HepG2 (cell line): ENCODE data around the gene MAGEB2. TPM values are rescaled to one million over a fixed set of nuclear protein-coding genes. Genes with fewer than 3 reads are reported as not detected.

ENCODE experiments used
- ATAC-seq: fragments of 200-7000 bp; cut with Tn5 transposase; 3 replicates; pipeline ENCODE4 v1.9.1; 2020; ENCODE audit warnings: mild to moderate bottlenecking, moderate library complexity
- BruUV-seq: library from RNA; stranded (reverse); fragments of 400-500 nt; replicated peaks from 2 replicates; lab custom pipeline; 2021; lab: Mats Ljungman, UMichigan
- CTCF ChIA-PET: fragments of 300-600 bp; formaldehyde crosslinking; extraction: SDS; loops from one replicate; lab custom pipeline; 2021; ENCODE audit warnings: low total read pairs, inconsistent platforms, low intra/inter-chr PET ratio; lab: Yijun Ruan, JAX
- POLR2A ChIA-PET: fragments of 350-600 bp; sonication (Branson Sonifier 250); formaldehyde crosslinking; loops from one replicate; lab custom pipeline; 2020; ENCODE audit warnings: antibody characterized with exemption, inconsistent platforms; lab: Yijun Ruan, JAX
- DNase-seq: peaks from one replicate; pipeline ENCODE4 v3.0.0-alpha.2; 2015; ENCODE audit warnings: low spot score
- FAIRE-seq: peaks from 3 replicates; lab custom pipeline; 2011; peaks lifted over from hg19 to GRCh38; lab: Jason Lieb, UNC
- H2AFZ ChIP-seq: one replicate; pipeline ENCODE4 v1.6.1; 2011; ENCODE audit warnings: low read length, inconsistent platforms
- H3K27ac ChIP-seq: fragments of 300-600 bp; 3 replicates; pipeline ENCODE4 v1.8.0; 2011; ENCODE audit warnings: mixed run types, mild to moderate bottlenecking, mixed read lengths, low read length, inconsistent platforms; ENCODE audit not compliant: insufficient read depth; ENCODE audit errors: extremely low read length
- H3K27me3 ChIP-seq, 2 experiments: fragments of 200-600 bp in 1 of 2; 2 replicates in 1 of 2; 3 replicates in 1 of 2; pipeline versions ENCODE4 v1.6.0 to v1.8.0; 2011; ENCODE audit warnings: low read length in 2 of 2, mild to moderate bottlenecking in 2 of 2, moderate library complexity in 2 of 2, inconsistent platforms in 1 of 2; ENCODE audit not compliant: insufficient read depth in 2 of 2, control insufficient read depth in 1 of 2
- H3K36me3 ChIP-seq, 2 experiments: fragments of 200-600 bp in 1 of 2; replicated peaks in 1 of 2; 2 replicates in 1 of 2; 3 replicates in 1 of 2; pipeline versions ENCODE4 v1.5.1 to v1.8.0; 2011; ENCODE audit warnings: low read length in 2 of 2, inconsistent platforms in 1 of 2; ENCODE audit not compliant: insufficient read depth in 2 of 2, control insufficient read depth in 1 of 2
- H3K4me1 ChIP-seq: 2 replicates; pipeline ENCODE4 v1.5.1; 2012; ENCODE audit warnings: low read length, inconsistent platforms; ENCODE audit not compliant: insufficient read depth
- H3K4me2 ChIP-seq: 2 replicates; pipeline ENCODE4 v1.6.0; 2011; ENCODE audit warnings: low read depth, low read length, inconsistent platforms
- H3K4me3 ChIP-seq, 3 experiments: fragments of 200-600 bp in 1 of 3; sonication (generic), shearing (Covaris generic) in 1 of 3; replicated peaks in 1 of 3; 2 replicates each; pipeline ENCODE4 v1.5.1; 2011 to 2016; ENCODE audit warnings: low read length in 3 of 3, inconsistent platforms in 2 of 3, low read depth in 2 of 3, mild to moderate bottlenecking in 2 of 3, control low read depth in 1 of 3, mixed read lengths in 1 of 3; ENCODE audit not compliant: insufficient read depth in 1 of 3
- H3K79me2 ChIP-seq: one replicate; pipeline ENCODE4 v1.6.1; 2011; ENCODE audit warnings: low read length, inconsistent platforms; ENCODE audit not compliant: insufficient read depth
- H3K9ac ChIP-seq: 2 replicates; pipeline ENCODE4 v1.6.0; 2011; ENCODE audit warnings: mild to moderate bottlenecking, low read depth, low read length, inconsistent platforms; ENCODE audit not compliant: insufficient read depth
- H3K9me3 ChIP-seq: 2 replicates; pipeline ENCODE4 v1.5.1; 2012; ENCODE audit warnings: mild to moderate bottlenecking, low read length
- H4K20me1 ChIP-seq: 2 replicates; pipeline ENCODE4 v1.6.0; 2011; ENCODE audit warnings: inconsistent platforms, mild to moderate bottlenecking, low read length, moderate library complexity; ENCODE audit not compliant: insufficient read depth
- DBP ChIP-seq: sonication (generic); formaldehyde crosslinking; IDR thresholded peaks from 2 replicates; pipeline ENCODE4 v1.4.0; 2020; ENCODE audit warnings: missing genetic modification reagents; ENCODE audit errors: not compliant biosample characterization
- GATAD1 ChIP-seq: IDR thresholded peaks from 2 replicates; pipeline ENCODE4 v1.6.1; 2016; ENCODE audit warnings: missing genetic modification reagents, missing compliant biosample characterization
- HMGXB4 ChIP-seq, 2 experiments: sonication (generic) in 1 of 2; formaldehyde crosslinking in 1 of 2; IDR thresholded peaks; 2 replicates each; pipeline versions ENCODE4 v1.4.0 to v1.6.1; 2018 to 2020; ENCODE audit warnings: missing genetic modification reagents in 2 of 2, borderline replicate concordance in 1 of 2, low read depth in 1 of 2, mild to moderate bottlenecking in 1 of 2, missing biosample characterization in 1 of 2
- JUND ChIP-seq: sonication (generic); formaldehyde crosslinking; IDR thresholded peaks from 2 replicates; pipeline ENCODE4 v1.8.0; 2022; ENCODE audit warnings: mild to moderate bottlenecking, missing genetic modification reagents
- ZBTB33 ChIP-seq: sonication (generic); formaldehyde crosslinking; IDR thresholded peaks from 2 replicates; pipeline ENCODE4 v1.4.0; 2020; ENCODE audit warnings: missing genetic modification reagents
- ZBTB4 ChIP-seq: sonication (generic); formaldehyde crosslinking; IDR thresholded peaks from 2 replicates; pipeline ENCODE4 v1.4.0; 2020; ENCODE audit warnings: missing genetic modification reagents, mild to moderate bottlenecking, borderline replicate concordance
- ZNF121 ChIP-seq: sonication (generic); formaldehyde crosslinking; IDR thresholded peaks from 2 replicates; pipeline ENCODE4 v1.5.0; 2020; ENCODE audit warnings: mild to moderate bottlenecking, missing genetic modification reagents
- ZNF136 ChIP-seq: sonication (generic); formaldehyde crosslinking; IDR thresholded peaks from 2 replicates; pipeline ENCODE4 v1.8.1; 2022; ENCODE audit warnings: low read depth, mild to moderate bottlenecking, moderate library complexity, missing genetic modification reagents
- ZNF180 ChIP-seq: sonication (generic); formaldehyde crosslinking; IDR thresholded peaks from 2 replicates; pipeline ENCODE4 v1.4.0; 2020; ENCODE audit warnings: low read depth, missing genetic modification reagents, borderline replicate concordance
- ZNF225 ChIP-seq: sonication (generic); formaldehyde crosslinking; IDR thresholded peaks from 2 replicates; pipeline ENCODE4 v1.4.0; 2020; ENCODE audit warnings: mild to moderate bottlenecking, missing genetic modification reagents
- ZNF256 ChIP-seq: sonication (generic); formaldehyde crosslinking; conservative IDR thresholded peaks from 2 replicates; pipeline ENCODE4 v1.4.0; 2020; ENCODE audit warnings: missing genetic modification reagents
- ZNF282 ChIP-seq: fragments of 450-650 bp; IDR thresholded peaks from 2 replicates; pipeline ENCODE4 v1.6.1; 2018; ENCODE audit not compliant: partially characterized antibody
- ZNF431 ChIP-seq: sonication (generic); formaldehyde crosslinking; IDR thresholded peaks from 2 replicates; pipeline ENCODE4 v1.9.0; 2022; ENCODE audit warnings: missing genetic modification reagents, low read depth, mild to moderate bottlenecking, borderline replicate concordance
- ZNF552 ChIP-seq: sonication (generic); formaldehyde crosslinking; IDR thresholded peaks from 2 replicates; pipeline ENCODE4 v1.9.0; 2022; ENCODE audit warnings: missing genetic modification reagents, mild to moderate bottlenecking, borderline replicate concordance
- WGBS: methylation state at CpG from one replicate; pipeline ENCODE4 v1.1.6; 2017; ENCODE audit warnings: low lambda C conversion rate; 5-methylcytosine and 5-hydroxymethylcytosine counted together
- in situ Hi-C: cut with HindIII; loops from 2 replicates; pipeline ENCODE4 v1.10.0; 2017; ENCODE audit warnings: low pct_unique_long_range_greater_than_20kb; ENCODE audit not compliant: extremely low pct_ligation_motif_present
- intact Hi-C: fragments of 100-400 bp; cut with micrococcal nuclease; formaldehyde crosslinking; loops from one replicate; pipeline ENCODE4 v1.10.0; 2022; ENCODE audit not compliant: unreplicated experiment
- polyA plus RNA-seq, 8 experiments: library from polyadenylated mRNA; depleted of rRNA in 3 of 8; stranded (reverse) in 7 of 8; unstranded in 1 of 8; fragments of >200 nt; fragmentation: Illumina TruSeq in 4 of 8; extraction: Trizol in 4 of 8; gene quantifications; 2 replicates each; pipeline versions ENCODE4 v1.2.1 to v1.2.3, GENCODE V29; 2011 to 2016; ENCODE audit warnings: low read depth in 4 of 8, missing spikeins in 1 of 8, mixed read lengths in 1 of 8; ENCODE audit not compliant: insufficient read depth in 1 of 8
- total RNA-seq, 5 experiments: library from RNA; depleted of rRNA; stranded (reverse); fragments of >200 nt; fragmentation: Illumina TruSeq; extraction: Trizol; gene quantifications; 2 replicates each; pipeline ENCODE4 v1.2.3, GENCODE V29; 2016; ENCODE audit warnings: low read depth in 1 of 5

The MAGEB2 gene
- total and polyA plus RNA-seq, 2 of the 13 experiments (the other 11 are each of a cell fraction or from before 2014, with no cell fraction given), result not detected

- no peak for TF ChIP-seq ZBTB4
These were observed 9.2 kb downstream of the MAGEB2 start (continued) for GRCh38 chrX:30224536-30224935.

GRCh38 chrX:30228526-30228925 lies 13.2 kb downstream of the MAGEB2 start:
- no peaks in the 10 kb centered on the region for H3K36me3 ChIP-seq
- no peak overlapping the region for H3K4me2 ChIP-seq
- H3K9me3 ChIP-seq, result no peaks in the 10 kb centered on the region
- no peaks in the 10 kb centered on the region for H3K27me3 ChIP-seq
- H3K4me1 ChIP-seq, result no peaks in the 10 kb centered on the region
- ATAC-seq, result no peak
- CTCF ChIA-PET, result no interaction called here
- FAIRE-seq, result no peak
- WGBS, result no CpG with 5 or more reads among the region's 1 CpG
- POLR2A ChIA-PET, result no interaction called here
- H3K9ac ChIP-seq, result no peak overlapping the region
- in situ Hi-C loops, result no loop called here
- H4K20me1 ChIP-seq, result no peaks in the 10 kb centered on the region
- intact Hi-C loops, result no loop called here
- no TSS peak for BruUV-seq
- no peaks in the 10 kb centered on the region for H3K79me2 ChIP-seq
- H3K27ac ChIP-seq, result no peak overlapping the region
- DNase-seq, result no peak
- H3K4me3 ChIP-seq, result no peak overlapping the region
- no peak overlapping the region for H2AFZ ChIP-seq
- TF ChIP-seq GATAD1 (CRISPR knock-in tag), result no peak
- TF ChIP-seq ZNF180 (CRISPR knock-in tag), result no peak
- no peak for TF ChIP-seq ZBTB33
- TF ChIP-seq ZNF225 (CRISPR knock-in tag), result no peak
- TF ChIP-seq ZNF136 (CRISPR knock-in tag), result no peak
- no peak for TF ChIP-seq JUND (CRISPR knock-in tag)
- no peak for TF ChIP-seq ZNF121 (CRISPR knock-in tag)
- TF ChIP-seq ZNF431, result no peak
- TF ChIP-seq ZNF282, result no peak
- TF ChIP-seq ZNF552 (CRISPR knock-in tag), result no peak
- TF ChIP-seq HMGXB4 (CRISPR knock-in tag; IDR thresholded peaks at IDR 0.05; ENCODE audit: borderline replicate concordance in 1 of 2, low read depth in 1 of 2), result no peak
- no peak for TF ChIP-seq DBP (CRISPR knock-in tag)
- no peak for TF ChIP-seq ZNF256
